Stimulated activated memory B cell treated with anti-CD40 and anti-IgM and Interleukin-4, amounts not matched to agents 10 μg/mL and 1 μg/mL and 100 μg/mL, for 72 hours (primary cell): ENCODE measurements around the gene POTEC.
"Not testable (repeated sequence)": the region's sequence is repeated elsewhere in the genome, so short reads cannot be mapped to it uniquely, and the experiment has no call there.

Experiments
- ATAC-seq: fragments of 150-1000 bp; cut with Tn5 transposase; 2 replicates; pipeline ENCODE4 v1.10.0; 2021
- H3K27ac Mint-ChIP-seq: one replicate; pipeline ENCODE4 v1.8.0; 2022; ENCODE audit warnings: mild to moderate bottlenecking, mixed read lengths
- H3K27me3 Mint-ChIP-seq: one replicate; pipeline ENCODE4 v1.8.0; 2022; ENCODE audit warnings: mixed read lengths
- H3K36me3 Mint-ChIP-seq: one replicate; pipeline ENCODE4 v1.8.0; 2022; ENCODE audit warnings: mixed read lengths
- H3K4me1 Mint-ChIP-seq: one replicate; pipeline ENCODE4 v1.8.0; 2022; ENCODE audit warnings: mixed read lengths
- H3K4me3 Mint-ChIP-seq: one replicate; pipeline ENCODE4 v1.8.0; 2022; ENCODE audit warnings: mild to moderate bottlenecking, moderate library complexity, mixed read lengths
- H3K9me3 Mint-ChIP-seq: one replicate; pipeline ENCODE4 v1.8.0; 2022; ENCODE audit warnings: mixed read lengths

POTEC gene

DNA sequence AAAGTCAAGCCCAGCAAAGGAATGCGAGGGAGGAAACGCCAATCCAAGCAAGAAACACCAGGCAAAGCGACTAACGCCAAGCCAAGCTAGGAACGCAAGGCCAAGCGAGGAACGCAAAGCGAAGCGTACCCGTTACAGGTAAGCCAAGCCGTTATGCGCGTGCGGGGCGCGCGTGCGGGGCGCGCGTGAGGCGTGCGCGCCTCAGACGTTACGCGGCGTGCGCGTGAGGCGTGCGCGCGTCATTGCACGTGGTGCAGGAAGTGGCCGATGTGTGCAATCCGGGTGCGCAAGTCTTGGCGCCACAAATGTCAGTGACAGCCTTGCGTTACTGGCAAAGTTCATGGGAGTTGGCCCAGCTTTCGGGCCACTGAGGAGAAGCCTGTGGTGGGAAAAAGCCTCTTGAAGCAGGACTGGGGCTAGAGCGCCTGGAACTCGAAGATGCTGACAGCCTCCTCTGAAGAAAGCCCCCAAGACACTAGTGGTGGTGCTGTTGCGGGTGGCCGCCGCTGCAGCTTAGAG lies at the start of gene POTEC:
POTEC (minus strand) TSS at position 155 of the 519 bp plus-strand sequence. CDS start 454 bp downstream, outside the sequence.
- H3K27me3 Mint-ChIP-seq: not testable (repeated sequence)

DNA sequence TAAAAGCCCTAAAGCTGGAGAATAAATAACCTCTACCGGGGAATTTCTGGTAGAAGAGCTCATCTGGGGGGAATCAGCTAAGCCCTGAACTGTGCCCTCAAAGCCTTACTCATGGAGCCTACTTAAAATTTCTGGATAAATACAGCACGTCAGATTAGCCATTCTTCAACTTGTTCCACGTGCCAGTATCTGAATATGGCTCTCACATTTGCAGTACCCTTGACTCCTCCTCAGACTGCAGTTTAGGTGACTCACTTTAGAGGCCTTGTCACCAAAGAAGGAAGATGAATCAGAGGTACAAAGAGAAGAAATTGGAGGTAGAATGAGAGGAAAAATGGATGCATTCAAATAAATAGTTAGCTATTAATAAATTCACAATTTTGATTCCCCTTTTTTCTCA lies 34.6 kb upstream of the POTEC start:
- Mint-ChIP-seq H3K9me3 (no peaks in the 10 kb centered on the region), H3K27me3 (no peaks in the 10 kb centered on the region), H3K27ac (no peak overlapping the region), H3K4me1 (no peaks in the 10 kb centered on the region), H3K36me3 (no peaks in the 10 kb centered on the region), H3K4me3 (no peak overlapping the region)
- no peak for ATAC-seq

More for the DNA sequence above, at the start of gene POTEC:
- not testable (repeated sequence) for H3K4me1 Mint-ChIP-seq, H3K27ac Mint-ChIP-seq, H3K9me3 Mint-ChIP-seq, H3K36me3 Mint-ChIP-seq, H3K4me3 Mint-ChIP-seq, ATAC-seq

DNA sequence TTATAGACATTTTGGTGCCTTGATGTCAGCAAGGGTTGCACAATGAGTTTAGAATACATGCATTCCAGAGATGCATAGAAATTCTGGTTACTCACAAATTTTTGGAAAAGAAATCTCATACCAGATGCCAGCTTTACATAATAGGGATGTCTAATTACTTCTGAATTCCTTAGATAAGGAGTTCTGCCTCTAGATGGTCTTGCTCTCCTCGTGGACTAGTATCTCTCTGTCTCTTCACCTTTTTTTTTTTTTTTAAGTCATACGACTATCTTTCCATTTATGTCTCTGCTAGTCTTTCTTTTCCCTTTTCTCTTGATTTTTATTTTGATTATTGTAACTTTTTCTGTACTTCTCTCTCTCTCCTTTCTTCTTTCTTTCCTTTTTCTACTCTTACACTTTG lies 16.1 kb upstream of the POTEC start:
- H3K27me3 Mint-ChIP-seq, H3K27ac Mint-ChIP-seq, H3K4me3 Mint-ChIP-seq, ATAC-seq, H3K4me1 Mint-ChIP-seq, H3K36me3 Mint-ChIP-seq, H3K9me3 Mint-ChIP-seq: not testable (repeated sequence)

DNA sequence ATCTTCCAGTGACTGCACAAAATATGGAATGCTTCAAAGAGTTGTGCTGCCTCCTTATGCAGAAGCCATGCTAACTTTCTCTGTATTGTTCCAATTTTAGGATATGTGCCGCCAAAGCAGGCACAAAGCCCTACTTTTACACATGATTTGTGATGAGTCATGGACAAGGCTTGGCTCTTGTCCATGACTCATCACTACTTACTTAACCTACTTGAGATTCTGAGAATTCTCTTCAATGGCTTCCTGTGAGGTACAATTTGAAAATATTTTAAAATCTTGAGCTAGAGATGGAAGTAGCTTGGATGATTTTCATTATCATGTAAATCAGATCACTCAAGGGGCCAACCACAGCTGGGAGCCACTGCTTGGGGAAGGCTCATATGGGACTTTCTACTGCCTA lies 11.7 kb downstream of the POTEC start:
- H3K27ac Mint-ChIP-seq, H3K4me1 Mint-ChIP-seq, H3K9me3 Mint-ChIP-seq, H3K4me3 Mint-ChIP-seq, ATAC-seq, H3K36me3 Mint-ChIP-seq, H3K27me3 Mint-ChIP-seq: not testable (repeated sequence)

DNA sequence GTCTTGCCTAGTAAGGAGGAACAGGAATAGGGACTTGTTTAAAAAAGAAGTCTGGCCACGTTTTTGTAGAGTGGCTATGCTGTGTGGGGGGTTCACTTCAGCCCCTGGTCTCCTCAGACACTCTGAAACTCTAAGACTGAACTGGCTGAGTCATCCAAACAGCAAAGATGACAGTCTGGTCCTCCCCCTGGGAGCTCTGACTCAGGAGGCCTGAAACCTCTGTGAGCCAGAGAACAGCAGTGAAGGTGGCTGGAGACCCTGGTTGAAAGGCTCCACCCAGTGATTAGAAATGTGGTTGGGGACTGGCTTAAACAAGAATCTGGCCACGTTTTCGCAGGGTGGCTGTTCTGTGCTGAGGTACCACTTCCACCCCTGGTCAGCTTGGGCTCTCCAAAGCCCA lies 32.7 kb downstream of the POTEC start:
- H3K4me3 Mint-ChIP-seq, H3K36me3 Mint-ChIP-seq, H3K27ac Mint-ChIP-seq, H3K4me1 Mint-ChIP-seq, ATAC-seq, H3K27me3 Mint-ChIP-seq, H3K9me3 Mint-ChIP-seq: not testable (repeated sequence)

DNA sequence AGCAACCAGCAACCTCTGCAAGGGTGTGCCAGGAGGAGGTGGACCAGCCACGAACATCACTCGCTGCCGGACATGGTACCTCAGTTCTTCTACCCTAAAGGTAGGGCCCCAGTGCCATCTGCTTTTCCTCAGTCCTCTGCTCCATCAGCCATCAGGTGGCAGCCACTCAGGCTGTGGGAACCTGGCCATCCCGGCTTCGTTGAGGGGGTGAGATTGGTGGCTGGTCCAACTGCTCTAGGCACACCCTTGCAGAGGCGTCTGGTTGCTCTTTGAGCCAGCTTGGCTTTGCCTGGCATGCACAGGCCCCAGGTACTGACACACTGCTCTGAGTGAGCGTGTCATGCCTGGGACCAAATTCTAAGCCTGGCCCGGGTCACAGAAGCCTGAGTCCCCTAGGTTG lies 39.7 kb downstream of the POTEC start:
- not testable (repeated sequence) for H3K9me3 Mint-ChIP-seq, H3K27me3 Mint-ChIP-seq, H3K27ac Mint-ChIP-seq, H3K4me3 Mint-ChIP-seq, H3K4me1 Mint-ChIP-seq, ATAC-seq, H3K36me3 Mint-ChIP-seq

DNA sequence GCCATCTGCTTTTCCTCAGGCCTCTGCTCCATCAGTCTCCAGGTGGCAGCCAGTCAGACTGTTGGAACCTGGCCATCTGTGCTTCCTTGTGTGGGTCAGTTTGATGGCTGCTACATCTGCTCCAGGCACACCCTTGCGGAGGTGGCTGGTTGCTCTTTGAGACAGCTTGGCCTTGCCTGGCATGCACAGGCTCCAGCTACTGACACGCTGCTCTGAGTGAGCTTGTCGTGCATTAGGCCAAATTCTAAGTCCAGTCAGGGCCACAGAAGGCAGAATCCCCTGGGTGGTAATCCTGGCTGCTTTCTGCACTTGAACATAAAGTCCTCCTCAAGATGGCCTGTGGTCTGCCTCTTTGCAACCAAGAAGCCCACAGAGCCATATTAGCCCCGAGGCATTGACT lies 41.5 kb downstream of the POTEC start:
- ATAC-seq, H3K36me3 Mint-ChIP-seq, H3K9me3 Mint-ChIP-seq, H3K4me3 Mint-ChIP-seq, H3K27me3 Mint-ChIP-seq, H3K27ac Mint-ChIP-seq, H3K4me1 Mint-ChIP-seq: not testable (repeated sequence)

DNA sequence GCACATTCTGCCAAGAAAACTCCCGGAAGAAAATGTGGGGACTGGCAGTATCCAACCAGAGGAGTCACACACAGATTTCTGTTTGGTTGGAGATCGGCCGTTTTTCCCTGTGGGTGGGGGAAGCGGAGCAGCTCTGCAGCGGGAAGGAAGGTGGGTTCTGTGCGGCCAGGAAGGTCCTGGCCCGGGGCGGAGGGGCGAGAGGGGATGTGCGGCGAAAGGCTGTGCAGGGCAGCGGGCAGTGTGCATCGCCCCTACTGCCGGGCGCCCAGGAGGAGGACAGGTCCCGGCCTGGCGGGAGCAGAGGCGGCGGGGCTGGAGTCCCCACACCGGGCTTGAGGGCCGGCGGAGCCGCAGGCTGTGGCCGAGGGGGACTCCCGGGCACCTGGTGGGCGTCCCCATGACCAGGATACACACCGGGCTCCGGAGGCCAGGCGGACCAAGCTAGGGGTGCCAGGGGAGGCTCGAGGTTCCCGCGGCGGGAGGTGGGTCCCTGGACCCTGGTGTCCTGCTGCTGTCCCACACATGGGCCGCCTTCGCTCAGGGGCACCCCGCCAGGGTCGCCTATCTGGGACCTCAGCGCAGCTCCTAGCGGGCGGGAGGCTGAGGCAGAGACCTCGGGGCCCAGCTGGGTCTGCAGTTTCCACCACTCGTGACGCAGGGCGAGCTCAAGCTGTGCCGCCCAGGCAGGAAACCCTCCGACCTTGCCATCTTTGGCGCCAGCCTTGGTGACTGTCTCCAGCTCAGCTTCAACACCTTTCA lies 54.0 kb downstream of the POTEC start:
- H3K4me1 Mint-ChIP-seq, H3K4me3 Mint-ChIP-seq, H3K9me3 Mint-ChIP-seq, H3K36me3 Mint-ChIP-seq, ATAC-seq, H3K27me3 Mint-ChIP-seq, H3K27ac Mint-ChIP-seq: not testable (repeated sequence)

DNA sequence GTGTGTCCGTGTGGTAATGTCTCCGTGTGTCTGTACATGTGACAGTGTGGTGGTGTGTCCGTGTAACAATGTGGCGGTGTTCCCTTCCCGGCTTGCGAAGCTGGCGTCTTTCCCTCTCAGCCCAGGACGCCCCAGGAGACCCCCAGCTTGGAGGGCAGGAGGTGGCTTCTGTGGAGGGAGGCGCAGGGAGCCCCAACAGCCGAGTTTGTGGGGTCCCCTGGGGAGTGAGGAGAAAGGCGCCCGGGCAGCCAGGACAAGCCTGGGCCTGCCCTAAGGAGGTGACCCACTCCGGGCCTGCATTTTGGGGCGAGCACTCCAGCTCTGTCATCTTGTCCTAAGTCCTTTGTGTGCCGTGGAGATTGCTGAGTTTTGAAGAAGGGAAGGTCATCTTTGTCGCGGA lies 54.6 kb downstream of the POTEC start:
- not testable (repeated sequence) for H3K27ac Mint-ChIP-seq, H3K36me3 Mint-ChIP-seq, H3K9me3 Mint-ChIP-seq, H3K4me1 Mint-ChIP-seq, H3K27me3 Mint-ChIP-seq, ATAC-seq, H3K4me3 Mint-ChIP-seq

DNA sequence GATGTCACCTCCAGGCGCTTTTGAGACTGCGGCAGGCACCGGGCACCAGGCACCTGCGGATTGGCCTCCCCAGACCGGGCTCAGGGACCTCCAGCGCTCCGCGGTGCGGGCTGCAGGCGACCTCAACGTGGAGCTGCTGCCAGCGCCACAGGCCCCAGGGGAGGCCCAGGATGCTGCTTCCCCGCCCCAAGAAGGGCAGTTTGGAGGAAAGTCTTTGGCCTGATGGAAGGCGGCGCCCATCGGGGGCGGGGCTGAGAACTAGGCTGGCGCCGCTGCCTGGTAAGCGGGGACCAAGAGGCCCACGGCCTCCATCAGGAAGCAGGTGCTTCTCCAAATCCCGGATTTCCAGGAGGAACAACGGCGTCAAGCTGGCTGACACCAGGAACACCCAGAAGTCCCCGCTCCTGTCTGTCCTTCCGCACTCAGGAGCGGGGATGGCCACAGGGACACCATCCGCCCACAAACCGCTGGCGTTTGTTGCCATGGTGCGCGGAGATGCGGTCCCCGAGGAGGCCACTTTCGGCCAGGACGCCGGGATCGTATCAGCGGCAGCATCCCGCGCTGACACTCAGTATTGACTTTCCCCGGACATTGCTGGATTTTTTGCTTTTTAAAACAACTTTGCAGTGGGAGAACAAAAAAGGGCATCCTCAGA lies 56.3 kb downstream of the POTEC start:
- not testable (repeated sequence) for H3K4me3 Mint-ChIP-seq, H3K9me3 Mint-ChIP-seq, H3K4me1 Mint-ChIP-seq, H3K27ac Mint-ChIP-seq, ATAC-seq, H3K36me3 Mint-ChIP-seq, H3K27me3 Mint-ChIP-seq

DNA sequence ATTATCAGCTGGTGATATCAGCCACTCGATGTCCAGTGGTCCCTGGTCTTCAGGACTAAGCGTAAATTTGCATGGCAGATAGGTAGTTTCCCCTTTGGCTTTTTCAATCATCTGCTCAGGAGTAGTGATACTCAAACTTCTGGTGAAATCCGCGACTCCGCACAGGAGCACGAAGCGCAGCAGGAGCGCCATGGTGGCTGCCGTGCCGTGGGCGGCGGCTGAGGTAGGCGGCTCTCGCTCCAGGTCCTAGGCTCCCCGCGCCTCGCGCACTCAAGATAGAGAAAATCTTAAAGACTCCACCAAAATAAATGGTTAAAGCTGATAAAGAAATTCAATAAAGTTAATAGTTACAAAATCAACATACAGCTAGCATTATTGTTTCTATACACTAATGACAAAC lies 64.3 kb downstream of the POTEC start:
- H3K36me3 Mint-ChIP-seq, ATAC-seq, H3K4me1 Mint-ChIP-seq, H3K4me3 Mint-ChIP-seq, H3K27me3 Mint-ChIP-seq, H3K9me3 Mint-ChIP-seq, H3K27ac Mint-ChIP-seq: not testable (repeated sequence)

DNA sequence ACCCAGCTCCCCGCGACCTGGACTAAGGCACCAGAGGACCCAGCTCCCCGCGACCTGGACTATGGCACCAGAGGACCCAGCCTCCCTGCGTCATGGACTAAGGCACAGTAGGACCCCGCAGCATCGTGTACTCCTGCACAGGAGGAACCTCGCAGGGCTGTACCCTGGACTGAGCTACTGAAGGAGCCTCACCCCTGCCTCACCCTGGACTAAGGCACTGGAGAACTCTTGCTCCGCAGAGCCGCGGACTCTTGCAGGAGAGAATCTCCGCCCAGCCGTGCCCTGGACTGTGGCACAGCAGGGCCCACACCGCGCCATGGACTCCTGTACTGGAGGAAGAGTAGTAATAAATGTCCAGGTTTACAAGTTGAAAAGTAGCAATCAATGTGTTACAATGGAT lies 67.9 kb downstream of the POTEC start:
- H3K4me3 Mint-ChIP-seq, H3K9me3 Mint-ChIP-seq, H3K36me3 Mint-ChIP-seq, H3K27me3 Mint-ChIP-seq, H3K27ac Mint-ChIP-seq, H3K4me1 Mint-ChIP-seq, ATAC-seq: not testable (repeated sequence)

DNA sequence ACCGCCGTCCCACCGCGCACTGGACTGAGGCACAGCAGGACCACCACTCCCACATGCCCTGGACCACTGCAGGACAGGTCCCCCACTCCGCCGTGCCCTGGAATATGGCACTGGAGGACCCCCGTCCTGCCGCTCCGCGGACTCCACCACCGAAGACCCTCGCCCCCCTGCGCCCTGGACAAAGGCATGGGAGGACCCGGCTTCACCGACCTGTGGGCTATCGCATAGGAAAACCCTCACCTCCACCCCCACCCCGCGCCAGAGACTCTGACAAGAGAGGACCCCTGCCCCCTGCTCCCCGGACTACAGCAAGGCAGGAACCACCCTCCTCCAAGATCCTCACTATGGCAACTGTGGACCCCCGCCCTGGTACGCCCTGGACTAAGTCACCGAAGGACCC lies 68.6 kb downstream of the POTEC start:
- not testable (repeated sequence) for H3K27ac Mint-ChIP-seq, H3K4me1 Mint-ChIP-seq, H3K27me3 Mint-ChIP-seq, H3K36me3 Mint-ChIP-seq, H3K9me3 Mint-ChIP-seq, H3K4me3 Mint-ChIP-seq, ATAC-seq

DNA sequence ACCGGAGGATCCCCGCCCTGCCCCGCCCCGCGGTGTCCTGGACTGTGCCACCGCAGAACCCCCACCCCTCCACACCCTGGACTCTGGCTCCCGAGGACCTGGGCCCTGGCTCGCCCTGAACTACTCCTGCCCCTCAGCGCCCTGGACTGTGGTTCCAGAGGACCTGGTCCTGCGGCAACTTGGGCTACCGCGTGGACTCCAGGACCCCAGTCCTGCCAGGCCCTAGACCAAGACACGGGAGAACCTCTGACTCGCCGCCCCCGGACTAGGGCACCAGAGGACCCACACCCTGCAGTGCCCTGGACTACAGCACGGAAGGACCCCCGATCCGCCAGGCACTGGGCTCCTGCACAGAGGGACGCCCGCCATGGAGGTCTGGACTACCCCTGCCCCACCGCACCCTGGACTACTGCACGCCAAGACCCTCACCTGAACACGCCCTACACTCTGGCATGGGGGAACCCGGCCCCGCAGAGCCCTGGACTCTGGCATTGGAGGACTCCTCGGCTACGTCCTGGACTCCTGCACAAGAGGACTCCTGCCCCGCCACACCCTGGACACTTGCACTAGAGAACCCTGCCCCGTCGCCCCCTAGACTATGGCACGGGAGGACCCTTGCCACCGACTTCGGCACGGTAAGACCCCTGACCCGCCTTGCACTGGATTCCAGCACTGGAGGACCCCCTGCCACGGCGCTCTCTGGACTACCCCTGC lies 69.2 kb downstream of the POTEC start:
- H3K36me3 Mint-ChIP-seq, H3K27me3 Mint-ChIP-seq, H3K27ac Mint-ChIP-seq, H3K4me1 Mint-ChIP-seq, H3K4me3 Mint-ChIP-seq, ATAC-seq, H3K9me3 Mint-ChIP-seq: not testable (repeated sequence)

DNA sequence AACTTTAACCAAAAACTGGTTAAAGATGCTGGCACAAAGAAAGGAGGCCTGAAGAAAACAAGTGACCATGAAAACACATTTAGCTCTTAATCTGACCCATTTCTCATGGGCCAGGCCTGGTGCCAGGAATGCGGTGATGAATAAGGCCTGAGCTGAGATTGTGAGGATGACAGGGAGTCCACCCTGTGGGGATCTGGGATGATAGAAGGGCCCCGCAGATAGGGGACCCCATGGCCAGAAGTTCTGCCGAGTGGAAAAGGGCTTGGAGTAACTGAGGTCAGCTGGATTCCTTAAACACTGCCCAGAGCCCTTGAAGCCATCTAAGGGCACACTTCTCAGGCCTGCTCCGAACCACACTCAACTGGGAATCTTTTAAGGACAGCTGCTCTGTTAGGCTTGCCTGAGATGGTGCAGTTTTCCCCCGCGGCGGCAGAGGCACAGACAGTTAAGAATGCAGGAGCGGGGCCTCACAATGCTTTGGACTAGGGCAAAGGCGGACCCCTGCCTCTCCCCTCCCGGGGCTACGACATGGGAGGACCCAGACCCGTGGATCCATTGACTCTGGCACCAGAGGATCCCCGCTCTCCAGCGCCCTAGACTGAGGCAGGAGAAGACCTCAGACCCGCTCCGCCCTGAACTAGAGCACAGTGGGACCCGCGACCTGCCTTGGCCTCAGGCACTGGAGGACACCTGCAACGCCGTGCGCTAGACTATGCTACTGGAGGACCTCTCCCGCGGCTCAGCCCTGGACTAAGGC lies 70.0 kb downstream of the POTEC start:
- not testable (repeated sequence) for H3K4me1 Mint-ChIP-seq, H3K9me3 Mint-ChIP-seq, H3K36me3 Mint-ChIP-seq, H3K27me3 Mint-ChIP-seq, H3K4me3 Mint-ChIP-seq, H3K27ac Mint-ChIP-seq, ATAC-seq
